HEK293 (cell line): ENCODE measurements around the gene GOLGA6L2.
"Not testable (repeated sequence)": the region's sequence is repeated elsewhere in the genome, so short reads cannot be mapped to it uniquely, and the experiment has no call there.

Experiments
- CTCF ChIA-PET: fragments of 350-600 bp; formaldehyde crosslinking; extraction: SDS; loops from one replicate; lab custom pipeline; 2021; ENCODE audit warnings: antibody characterized with exemption; lab: Yijun Ruan, JAX
- POLR2A ChIA-PET: fragments of 300-600 bp; formaldehyde crosslinking; extraction: SDS; loops from one replicate; lab custom pipeline; 2020; ENCODE audit warnings: antibody characterized with exemption, inconsistent platforms; lab: Yijun Ruan, JAX
- H3K27ac ChIP-seq: fragments of 200-500 bp; sonication (Bioruptor generic); 2 replicates; pipeline ENCODE4 v1.5.1; 2014; ENCODE audit warnings: low read depth, low read length, control low read depth, inconsistent platforms; ENCODE audit errors: extremely low read depth
- H3K36me3 ChIP-seq, 2 experiments: fragments of 200-500 bp in 1 of 2; sonication (Bioruptor generic) in 1 of 2; 1 replicate in 1 of 2; 2 replicates in 1 of 2; pipeline ENCODE4 v1.5.1; 2014 to 2017; ENCODE audit warnings: inconsistent platforms in 2 of 2, low read length in 2 of 2; ENCODE audit not compliant: control insufficient read depth in 2 of 2, insufficient read depth in 1 of 2
- H3K4me1 ChIP-seq: fragments of 200-500 bp; sonication (Bioruptor generic); 2 replicates; pipeline ENCODE4 v1.5.1; 2014; ENCODE audit warnings: mild to moderate bottlenecking, low read length, inconsistent platforms; ENCODE audit not compliant: control insufficient read depth, insufficient read depth
- H3K4me3 ChIP-seq: 2 replicates; pipeline ENCODE4 v1.5.1; 2011; ENCODE audit warnings: low read depth, mild to moderate bottlenecking, control low read depth, low read length, moderate library complexity
- H3K9me3 ChIP-seq: fragments of 200-500 bp; sonication (Bioruptor generic); 2 replicates; pipeline ENCODE4 v1.5.1; 2014; ENCODE audit warnings: low read depth, low read length, inconsistent platforms; ENCODE audit not compliant: control insufficient read depth, insufficient read depth
- GLIS1 ChIP-seq: fragments of 450-650 bp; formaldehyde crosslinking; IDR thresholded peaks from 2 replicates; pipeline ENCODE4 v1.5.1; 2016; ENCODE audit warnings: missing biosample characterization, missing genetic modification characterization
- KLF1 ChIP-seq: fragments of 450-650 bp; formaldehyde crosslinking; IDR thresholded peaks from 2 replicates; pipeline ENCODE4 v1.5.1; 2016; ENCODE audit warnings: missing biosample characterization, missing genetic modification characterization
- KLF9 ChIP-seq: fragments of 450-650 bp; formaldehyde crosslinking; IDR thresholded peaks from 2 replicates; pipeline ENCODE4 v1.5.1; 2016; ENCODE audit warnings: missing biosample characterization, missing genetic modification characterization, low read depth
- MEIS1 ChIP-seq: sonication (generic); formaldehyde crosslinking; IDR thresholded peaks from 2 replicates; pipeline ENCODE4 v1.8.1; 2022; ENCODE audit warnings: missing genetic modification reagents, mild to moderate bottlenecking, borderline replicate concordance
- ZFP41 ChIP-seq: fragments of 450-650 bp; formaldehyde crosslinking; IDR thresholded peaks from 2 replicates; pipeline ENCODE4 v1.5.1; 2016; ENCODE audit warnings: missing biosample characterization, missing genetic modification characterization, borderline replicate concordance
- ZIC2 ChIP-seq: fragments of 450-650 bp; formaldehyde crosslinking; IDR thresholded peaks from 2 replicates; pipeline ENCODE4 v1.5.1; 2016; ENCODE audit warnings: missing biosample characterization, missing genetic modification characterization
- ZNF121 ChIP-seq: fragments of 450-650 bp; formaldehyde crosslinking; IDR thresholded peaks from 2 replicates; pipeline ENCODE4 v1.5.1; 2016; ENCODE audit warnings: missing biosample characterization, missing genetic modification characterization
- ZNF184 ChIP-seq: fragments of 450-650 bp; IDR thresholded peaks from 2 replicates; pipeline ENCODE4 v1.5.1; 2018; ENCODE audit warnings: missing biosample characterization, mild to moderate bottlenecking, missing genetic modification characterization
- ZNF223 ChIP-seq: fragments of 450-650 bp; formaldehyde crosslinking; IDR thresholded peaks from 2 replicates; pipeline ENCODE4 v1.5.1; 2016; ENCODE audit warnings: missing biosample characterization, missing genetic modification characterization
- ZNF354C ChIP-seq: fragments of 450-650 bp; formaldehyde crosslinking; IDR thresholded peaks from 2 replicates; pipeline ENCODE4 v1.5.1; 2016; ENCODE audit warnings: missing biosample characterization, missing genetic modification characterization, low read depth, borderline replicate concordance
- ZNF37A ChIP-seq: fragments of 450-650 bp; IDR thresholded peaks from 2 replicates; pipeline ENCODE4 v1.5.1; 2018; ENCODE audit warnings: missing biosample characterization, missing genetic modification characterization
- ZNF404 ChIP-seq: fragments of 450-650 bp; formaldehyde crosslinking; IDR thresholded peaks from 2 replicates; pipeline ENCODE4 v1.5.1; 2017; ENCODE audit warnings: missing biosample characterization, missing genetic modification characterization
- ZNF433 ChIP-seq: fragments of 450-650 bp; formaldehyde crosslinking; IDR thresholded peaks from 2 replicates; pipeline ENCODE4 v1.5.1; 2016; ENCODE audit warnings: missing biosample characterization, missing genetic modification characterization, low read depth
- ZNF501 ChIP-seq: fragments of 450-650 bp; formaldehyde crosslinking; IDR thresholded peaks from 2 replicates; pipeline ENCODE4 v1.5.1; 2016; ENCODE audit warnings: missing biosample characterization, missing genetic modification characterization
- ZNF548 ChIP-seq: fragments of 450-650 bp; formaldehyde crosslinking; IDR thresholded peaks from 2 replicates; pipeline ENCODE4 v1.5.1; 2016; ENCODE audit warnings: missing biosample characterization, missing genetic modification characterization
- ZNF549 ChIP-seq: fragments of 450-650 bp; IDR thresholded peaks from 2 replicates; pipeline ENCODE4 v1.5.1; 2018; ENCODE audit warnings: missing biosample characterization, missing genetic modification characterization, mild to moderate bottlenecking, inconsistent platforms, moderate library complexity
- ZNF610 ChIP-seq: fragments of 450-650 bp; formaldehyde crosslinking; IDR thresholded peaks from 2 replicates; pipeline ENCODE4 v1.5.1; 2016; ENCODE audit warnings: missing biosample characterization, missing genetic modification characterization, borderline replicate concordance
- ZXDB ChIP-seq: fragments of 450-650 bp; formaldehyde crosslinking; IDR thresholded peaks from 2 replicates; pipeline ENCODE4 v1.5.1; 2016; ENCODE audit warnings: missing biosample characterization, missing genetic modification characterization
- TF ChIP-seq, protein P1 (sequence below): fragments of 450-650 bp; formaldehyde crosslinking; IDR thresholded peaks from 2 replicates; pipeline ENCODE4 v1.5.1; 2017; ENCODE audit warnings: missing biosample characterization, missing genetic modification characterization
- TF ChIP-seq, protein P2 (sequence below): fragments of 450-650 bp; formaldehyde crosslinking; IDR thresholded peaks from 2 replicates; pipeline ENCODE4 v1.5.1; 2016; ENCODE audit warnings: missing biosample characterization, missing genetic modification characterization
- TF ChIP-seq, protein P3 (sequence below): fragments of 450-650 bp; formaldehyde crosslinking; IDR thresholded peaks from 2 replicates; pipeline ENCODE4 v1.5.1; 2016; ENCODE audit warnings: missing biosample characterization, missing genetic modification characterization

GOLGA6L2 gene

DNA sequence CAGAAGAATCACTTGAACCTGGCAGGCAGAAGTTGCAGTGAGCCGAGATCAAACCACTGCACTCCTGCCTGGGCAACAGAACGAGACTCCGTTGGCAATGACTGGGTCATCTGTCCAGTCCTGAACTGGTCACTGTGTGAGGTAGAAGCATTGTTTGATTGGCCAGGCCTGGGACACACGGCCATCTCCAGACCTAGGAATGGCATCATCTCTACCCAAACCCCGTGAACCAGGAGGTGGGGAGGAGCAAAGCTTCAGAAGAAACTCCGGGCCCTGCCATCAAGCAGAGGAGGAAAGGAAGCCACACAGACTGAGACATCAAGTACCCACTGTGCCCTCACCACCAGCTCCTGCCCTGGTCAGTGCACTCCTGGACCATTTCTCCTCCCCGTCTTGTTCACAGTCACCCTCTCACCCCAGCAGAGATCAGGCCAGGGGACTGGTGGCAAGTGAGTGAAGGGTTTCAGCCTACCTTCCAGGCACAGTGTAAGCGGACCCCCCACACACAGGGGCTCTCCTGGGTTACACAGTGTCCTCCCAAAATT, 31.6 kb downstream of the GOLGA6L2 start:
- H3K4me3 ChIP-seq, result no peak overlapping the region
- CTCF ChIA-PET, result no interaction called here
- H3K36me3 ChIP-seq, result no peaks in the 10 kb centered on the region
- POLR2A ChIA-PET, result no interaction called here
- H3K9me3 ChIP-seq, result no peaks in the 10 kb centered on the region
- no peak overlapping the region for H3K27ac ChIP-seq
- TF ChIP-seq, protein P1, sequence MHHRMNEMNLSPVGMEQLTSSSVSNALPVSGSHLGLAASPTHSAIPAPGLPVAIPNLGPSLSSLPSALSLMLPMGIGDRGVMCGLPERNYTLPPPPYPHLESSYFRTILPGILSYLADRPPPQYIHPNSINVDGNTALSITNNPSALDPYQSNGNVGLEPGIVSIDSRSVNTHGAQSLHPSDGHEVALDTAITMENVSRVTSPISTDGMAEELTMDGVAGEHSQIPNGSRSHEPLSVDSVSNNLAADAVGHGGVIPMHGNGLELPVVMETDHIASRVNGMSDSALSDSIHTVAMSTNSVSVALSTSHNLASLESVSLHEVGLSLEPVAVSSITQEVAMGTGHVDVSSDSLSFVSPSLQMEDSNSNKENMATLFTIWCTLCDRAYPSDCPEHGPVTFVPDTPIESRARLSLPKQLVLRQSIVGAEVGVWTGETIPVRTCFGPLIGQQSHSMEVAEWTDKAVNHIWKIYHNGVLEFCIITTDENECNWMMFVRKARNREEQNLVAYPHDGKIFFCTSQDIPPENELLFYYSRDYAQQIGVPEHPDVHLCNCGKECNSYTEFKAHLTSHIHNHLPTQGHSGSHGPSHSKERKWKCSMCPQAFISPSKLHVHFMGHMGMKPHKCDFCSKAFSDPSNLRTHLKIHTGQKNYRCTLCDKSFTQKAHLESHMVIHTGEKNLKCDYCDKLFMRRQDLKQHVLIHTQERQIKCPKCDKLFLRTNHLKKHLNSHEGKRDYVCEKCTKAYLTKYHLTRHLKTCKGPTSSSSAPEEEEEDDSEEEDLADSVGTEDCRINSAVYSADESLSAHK (tag by site-specific recombination), result no peak
- no peak for TF ChIP-seq ZNF223 (tag by site-specific recombination)
- no peak for TF ChIP-seq ZNF549 (tag by site-specific recombination)
- TF ChIP-seq ZNF610, result no peak
- TF ChIP-seq ZFP41 (tag by site-specific recombination), result no peak
- TF ChIP-seq ZNF501 (tag by site-specific recombination), result no peak
- no peak for TF ChIP-seq KLF9 (tag by site-specific recombination)
- TF ChIP-seq, all 188 proteins: peak for 0
- H3K4me1 ChIP-seq, result no peaks in the 10 kb centered on the region

DNA sequence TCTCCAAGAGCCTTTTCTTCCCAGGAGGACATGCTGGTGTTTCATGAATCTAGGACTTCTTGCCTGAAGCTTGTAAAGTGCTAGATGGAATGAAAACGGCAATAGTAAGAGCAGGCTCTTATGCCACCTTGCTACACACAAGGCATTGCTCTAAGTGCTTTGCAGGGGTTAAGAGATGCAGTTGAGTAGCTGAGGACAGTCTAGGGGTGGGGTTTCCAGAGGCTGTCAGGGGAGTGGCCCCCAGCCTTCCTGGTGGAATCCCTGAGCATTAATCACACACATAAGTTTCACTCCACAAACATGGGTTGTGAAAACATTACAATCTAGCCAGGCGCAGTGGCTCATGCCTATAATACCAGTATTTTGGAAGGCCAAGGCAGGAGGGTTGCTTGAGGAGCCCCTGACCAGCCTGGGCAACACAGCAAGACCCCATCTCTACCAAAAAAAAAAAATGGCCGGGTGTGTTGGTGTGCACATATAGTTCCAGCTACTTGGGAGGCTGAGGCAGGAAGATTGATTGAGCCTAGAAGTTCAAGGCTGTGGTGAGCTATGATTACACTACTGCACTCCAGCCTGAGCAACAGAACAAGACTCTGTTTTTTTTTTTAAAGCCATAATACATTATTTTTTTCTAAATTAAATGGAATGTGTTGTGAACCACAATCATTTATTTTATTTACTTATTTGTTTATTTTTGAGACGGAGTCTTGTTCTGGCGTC, 34.0 kb downstream of the GOLGA6L2 start:
- CTCF ChIA-PET, H3K27ac ChIP-seq, H3K36me3 ChIP-seq: not testable (repeated sequence)

DNA sequence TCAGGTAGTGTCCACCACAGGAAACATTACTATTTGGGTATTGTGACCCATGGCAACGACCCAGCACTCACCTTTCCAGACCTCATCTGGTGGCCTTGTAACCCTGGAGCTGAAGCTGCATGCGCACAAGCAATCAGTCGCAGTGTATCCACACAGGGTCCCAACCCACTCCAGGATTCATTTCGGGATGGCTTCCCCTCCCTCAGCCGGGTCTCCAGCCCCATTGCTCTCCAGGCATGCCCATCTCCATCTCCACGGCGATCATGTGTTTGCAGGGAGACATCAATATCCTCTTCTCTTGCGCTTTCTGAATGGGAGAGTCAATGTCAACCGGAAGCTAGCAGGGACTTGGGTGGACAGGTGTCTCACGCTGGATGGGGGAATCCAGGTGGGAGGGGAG, 35.2 kb downstream of the GOLGA6L2 start:
- POLR2A ChIA-PET, result no interaction called here
- TF ChIP-seq ZIC2 (no peak), ZNF548 (tag by site-specific recombination) (no peak), GLIS1 (tag by site-specific recombination) (no peak), ZXDB (tag by site-specific recombination) (no peak), KLF1 (tag by site-specific recombination) (no peak), ZNF184 (tag by site-specific recombination) (no peak)
- TF ChIP-seq, protein P2, sequence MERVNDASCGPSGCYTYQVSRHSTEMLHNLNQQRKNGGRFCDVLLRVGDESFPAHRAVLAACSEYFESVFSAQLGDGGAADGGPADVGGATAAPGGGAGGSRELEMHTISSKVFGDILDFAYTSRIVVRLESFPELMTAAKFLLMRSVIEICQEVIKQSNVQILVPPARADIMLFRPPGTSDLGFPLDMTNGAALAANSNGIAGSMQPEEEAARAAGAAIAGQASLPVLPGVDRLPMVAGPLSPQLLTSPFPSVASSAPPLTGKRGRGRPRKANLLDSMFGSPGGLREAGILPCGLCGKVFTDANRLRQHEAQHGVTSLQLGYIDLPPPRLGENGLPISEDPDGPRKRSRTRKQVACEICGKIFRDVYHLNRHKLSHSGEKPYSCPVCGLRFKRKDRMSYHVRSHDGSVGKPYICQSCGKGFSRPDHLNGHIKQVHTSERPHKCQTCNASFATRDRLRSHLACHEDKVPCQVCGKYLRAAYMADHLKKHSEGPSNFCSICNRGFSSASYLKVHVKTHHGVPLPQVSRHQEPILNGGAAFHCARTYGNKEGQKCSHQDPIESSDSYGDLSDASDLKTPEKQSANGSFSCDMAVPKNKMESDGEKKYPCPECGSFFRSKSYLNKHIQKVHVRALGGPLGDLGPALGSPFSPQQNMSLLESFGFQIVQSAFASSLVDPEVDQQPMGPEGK, result no peak
- TF ChIP-seq, all 188 proteins: peak for 0
- H3K9me3 ChIP-seq, result no peaks in the 10 kb centered on the region
- no peaks in the 10 kb centered on the region for H3K4me1 ChIP-seq
- no peak overlapping the region for H3K27ac ChIP-seq
- H3K4me3 ChIP-seq, result no peak overlapping the region
- CTCF ChIA-PET, result no interaction called here
- H3K36me3 ChIP-seq, result no peaks in the 10 kb centered on the region

More for the DNA sequence above, 34.0 kb downstream of the GOLGA6L2 start:
- H3K9me3 ChIP-seq, POLR2A ChIA-PET, H3K4me1 ChIP-seq, H3K4me3 ChIP-seq: not testable (repeated sequence)

DNA sequence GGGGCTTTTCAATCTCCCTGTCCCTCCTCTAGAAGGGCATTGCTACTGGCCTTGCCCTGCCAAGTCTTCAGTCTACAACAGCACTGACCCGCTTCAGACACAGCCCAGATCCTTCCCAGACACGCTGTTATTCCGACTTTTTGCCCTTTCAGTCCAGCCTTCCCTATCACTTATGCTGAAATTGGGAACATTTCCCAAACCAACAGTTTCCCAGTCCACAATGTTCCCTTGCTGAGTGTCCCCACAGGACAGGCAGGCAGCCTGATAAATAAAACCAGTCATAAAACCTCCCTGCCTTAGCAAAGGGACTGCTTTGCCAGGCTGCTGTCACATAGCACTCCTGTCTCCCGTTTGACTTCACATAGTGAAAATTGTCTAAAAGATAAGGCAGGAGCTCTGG, 43.5 kb downstream of the GOLGA6L2 start:
- H3K4me3 ChIP-seq, result no peak overlapping the region
- H3K4me1 ChIP-seq, result no peaks in the 10 kb centered on the region
- no peaks in the 10 kb centered on the region for H3K36me3 ChIP-seq
- no peak for TF ChIP-seq ZNF121 (tag by site-specific recombination)
- TF ChIP-seq ZNF354C, result no peak
- TF ChIP-seq ZNF404 (tag by site-specific recombination), result no peak
- no peak for TF ChIP-seq ZNF433
- TF ChIP-seq, protein P3, sequence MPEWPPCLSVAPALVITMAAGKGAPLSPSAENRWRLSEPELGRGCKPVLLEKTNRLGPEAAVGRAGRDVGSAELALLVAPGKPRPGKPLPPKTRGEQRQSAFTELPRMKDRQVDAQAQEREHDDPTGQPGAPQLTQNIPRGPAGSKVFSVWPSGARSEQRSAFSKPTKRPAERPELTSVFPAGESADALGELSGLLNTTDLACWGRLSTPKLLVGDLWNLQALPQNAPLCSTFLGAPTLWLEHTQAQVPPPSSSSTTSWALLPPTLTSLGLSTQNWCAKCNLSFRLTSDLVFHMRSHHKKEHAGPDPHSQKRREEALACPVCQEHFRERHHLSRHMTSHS, result no peak
- TF ChIP-seq MEIS1 (CRISPR knock-in tag), result no peak
- TF ChIP-seq ZNF37A, result no peak
- POLR2A ChIA-PET, result no interaction called here
- no peaks in the 10 kb centered on the region for H3K9me3 ChIP-seq
- H3K27ac ChIP-seq, result no peak overlapping the region
- CTCF ChIA-PET, result no interaction called here
